ENCODE results near the gene CGRRF1.

CGRRF1 gene, protein sequence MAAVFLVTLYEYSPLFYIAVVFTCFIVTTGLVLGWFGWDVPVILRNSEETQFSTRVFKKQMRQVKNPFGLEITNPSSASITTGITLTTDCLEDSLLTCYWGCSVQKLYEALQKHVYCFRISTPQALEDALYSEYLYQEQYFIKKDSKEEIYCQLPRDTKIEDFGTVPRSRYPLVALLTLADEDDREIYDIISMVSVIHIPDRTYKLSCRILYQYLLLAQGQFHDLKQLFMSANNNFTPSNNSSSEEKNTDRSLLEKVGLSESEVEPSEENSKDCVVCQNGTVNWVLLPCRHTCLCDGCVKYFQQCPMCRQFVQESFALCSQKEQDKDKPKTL

DNA sequence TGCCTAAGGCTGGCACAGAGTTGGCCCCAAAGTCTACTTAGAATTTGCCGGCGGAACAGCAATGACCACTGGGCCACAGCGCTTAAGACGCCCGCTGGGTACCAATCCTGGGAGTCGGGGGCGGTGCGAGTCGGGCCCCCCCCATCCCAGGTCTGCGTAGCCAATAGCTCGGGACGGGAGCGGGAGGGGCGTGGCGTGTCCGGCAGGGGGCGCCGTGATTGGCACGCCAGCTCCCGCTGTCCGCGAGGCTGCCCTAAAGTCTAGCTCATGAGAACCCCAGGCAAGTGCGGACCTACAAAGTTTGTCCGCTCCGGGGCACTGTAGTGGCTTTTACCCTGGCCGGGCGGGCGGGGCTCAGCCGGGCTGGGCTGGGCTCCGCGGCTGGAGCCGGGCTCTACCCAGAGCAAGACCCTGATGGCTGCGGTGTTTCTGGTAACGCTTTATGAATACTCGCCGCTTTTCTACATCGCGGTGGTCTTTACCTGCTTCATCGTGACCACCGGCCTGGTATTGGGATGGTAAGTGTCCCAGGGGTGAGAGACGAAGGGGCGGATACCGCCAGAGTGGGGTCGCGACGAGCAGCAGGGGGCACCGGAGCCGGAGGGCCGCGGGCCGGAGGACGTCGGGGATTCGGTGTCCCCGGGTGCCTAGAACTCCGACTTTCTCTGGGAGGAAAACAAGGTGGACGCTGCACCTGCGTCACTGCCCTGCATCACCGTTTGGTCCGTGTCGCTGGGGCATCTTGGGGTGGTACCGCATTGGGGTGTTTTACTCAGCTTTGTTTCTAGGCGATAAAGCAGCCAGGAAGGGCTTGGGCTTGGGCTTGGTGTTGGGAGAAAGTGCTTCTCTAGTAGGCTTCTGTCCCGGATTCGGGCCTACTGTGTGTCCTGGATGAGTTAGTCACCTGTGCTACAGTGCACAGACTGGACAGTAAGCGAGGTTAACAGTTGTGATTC lies at the start of gene CGRRF1:
TSS of gene CGRRF1 (plus strand) at position 361 of the 956 bp plus-strand sequence. CDS start at position 415, 54 bp downstream.
- DNase-seq (ENCODE audit: low read depth, low spot score), result peak; percentile 91

DNA sequence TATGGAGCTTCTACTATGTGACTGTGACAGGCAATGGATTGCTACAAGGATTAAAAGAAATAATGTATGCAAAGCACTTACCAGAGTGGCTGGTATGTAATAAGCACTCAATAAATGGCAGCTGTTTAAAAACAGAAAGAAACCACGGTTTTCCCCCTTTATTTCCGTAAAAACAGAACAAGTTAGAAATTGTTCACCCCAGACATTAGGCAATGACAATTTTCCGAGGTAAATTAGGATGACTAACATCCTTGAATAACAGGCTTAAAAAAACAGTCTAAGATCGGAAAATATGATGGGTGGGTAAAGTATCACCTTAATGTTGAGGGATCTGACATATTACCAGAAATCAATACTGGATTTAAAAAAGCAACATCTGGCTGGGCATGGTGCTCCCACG lies 47.7 kb upstream of the CGRRF1 start:
- no peak for DNase-seq (ENCODE audit: low read depth, low spot score)

DNA sequence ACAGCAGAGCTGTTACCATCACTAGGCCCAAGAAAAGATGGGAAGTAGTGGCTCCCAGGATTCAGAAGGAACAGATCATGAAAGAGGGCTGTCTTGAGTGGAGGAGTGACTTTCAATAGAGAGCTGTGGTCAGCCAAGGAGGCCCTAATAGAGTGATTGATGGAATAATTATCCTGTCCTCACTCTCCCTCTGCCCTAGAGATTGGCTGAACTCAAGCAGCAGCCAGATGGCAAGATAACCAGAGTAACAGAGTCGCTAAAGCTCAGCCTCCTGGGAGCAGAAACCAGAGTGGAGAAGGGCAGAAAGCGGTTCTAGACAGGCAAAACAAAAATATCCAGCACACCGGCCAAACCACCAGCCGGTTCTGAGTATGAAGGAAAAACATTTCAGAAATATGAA lies 44.1 kb upstream of the CGRRF1 start:
- no peak for DNase-seq (ENCODE audit: low read depth, low spot score)

DNA sequence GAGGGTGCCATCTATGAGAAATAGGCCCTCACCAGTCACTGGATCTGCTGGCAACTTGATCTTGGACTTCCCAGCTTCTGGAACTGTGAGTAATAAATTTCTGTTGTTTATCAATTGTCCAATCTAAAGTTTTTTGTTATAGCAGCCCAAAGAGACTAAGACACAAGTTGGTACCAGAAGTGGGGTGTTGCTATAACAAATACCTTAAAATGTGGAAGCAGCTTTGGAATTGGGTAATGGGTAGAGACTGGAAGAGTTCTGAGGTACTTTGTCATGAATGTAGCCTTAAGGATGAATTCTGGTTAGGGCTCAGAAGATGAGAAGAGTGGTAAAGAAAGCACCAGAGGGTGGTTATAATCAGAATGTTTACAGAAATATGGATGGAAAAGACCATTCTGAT lies 42.4 kb upstream of the CGRRF1 start:
- no peak for DNase-seq (ENCODE audit: low read depth, low spot score)

DNA sequence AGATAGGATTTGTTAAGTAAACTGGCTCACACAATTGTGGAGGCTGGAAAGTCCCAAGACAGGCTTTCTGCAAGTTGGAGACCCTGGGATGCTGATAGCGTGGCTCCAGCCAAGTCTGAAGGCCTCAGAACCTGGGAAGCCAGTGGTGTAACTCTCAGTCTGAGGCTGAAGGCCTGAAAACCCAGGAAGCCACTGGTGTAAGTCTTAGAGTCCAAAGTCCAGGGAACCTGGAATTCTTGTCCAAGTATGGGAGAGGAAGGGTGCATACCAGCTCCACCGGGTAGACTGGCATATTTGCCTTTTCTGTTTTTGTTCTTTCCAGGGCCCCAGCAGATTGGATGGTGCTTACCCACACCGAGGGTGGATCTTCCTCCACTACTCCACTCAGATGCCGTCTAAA lies 39.0 kb upstream of the CGRRF1 start:
- DNase-seq (ENCODE audit: low read depth, low spot score), result no peak

DNA sequence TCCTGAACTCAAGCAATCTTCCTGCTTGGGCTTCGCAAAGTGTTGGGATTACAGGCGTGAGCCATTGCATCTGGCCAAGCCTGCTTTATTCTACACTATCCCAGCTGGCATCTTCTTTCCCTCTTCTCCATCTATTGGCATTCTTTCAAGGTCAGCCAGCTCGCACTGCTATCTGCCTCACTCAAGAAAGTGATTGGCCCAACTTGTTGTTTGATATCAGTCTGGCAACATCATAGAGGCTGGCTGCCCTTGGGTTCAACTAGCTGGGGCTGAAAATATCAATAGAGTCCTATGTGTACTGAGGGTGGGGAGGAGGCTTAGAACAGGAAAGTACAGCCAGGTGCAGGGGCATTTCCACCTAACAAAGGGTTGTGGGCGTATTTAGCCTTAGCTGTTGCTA lies 38.1 kb upstream of the CGRRF1 start:
- no peak for DNase-seq (ENCODE audit: low read depth, low spot score)

DNA sequence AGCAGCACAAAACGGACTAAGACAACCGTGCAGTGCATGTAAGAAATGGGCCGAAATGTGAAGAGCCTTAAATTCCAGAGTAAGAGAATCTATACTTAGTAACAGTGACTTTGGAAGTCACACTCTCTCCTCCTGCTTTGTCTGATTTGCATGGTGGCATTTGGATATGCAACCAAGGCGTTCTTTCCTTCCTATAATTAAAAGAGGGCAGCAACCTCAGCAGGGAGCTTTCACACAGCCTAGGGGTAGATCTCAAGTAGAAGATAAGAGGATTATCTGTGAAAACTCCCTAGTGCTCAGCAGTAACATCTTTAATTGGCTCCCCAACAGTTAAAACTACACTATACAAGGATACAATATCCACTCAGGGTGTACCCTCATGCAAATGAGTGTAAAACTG lies 37.4 kb upstream of the CGRRF1 start:
- no peak for DNase-seq (ENCODE audit: low read depth, low spot score)

DNA sequence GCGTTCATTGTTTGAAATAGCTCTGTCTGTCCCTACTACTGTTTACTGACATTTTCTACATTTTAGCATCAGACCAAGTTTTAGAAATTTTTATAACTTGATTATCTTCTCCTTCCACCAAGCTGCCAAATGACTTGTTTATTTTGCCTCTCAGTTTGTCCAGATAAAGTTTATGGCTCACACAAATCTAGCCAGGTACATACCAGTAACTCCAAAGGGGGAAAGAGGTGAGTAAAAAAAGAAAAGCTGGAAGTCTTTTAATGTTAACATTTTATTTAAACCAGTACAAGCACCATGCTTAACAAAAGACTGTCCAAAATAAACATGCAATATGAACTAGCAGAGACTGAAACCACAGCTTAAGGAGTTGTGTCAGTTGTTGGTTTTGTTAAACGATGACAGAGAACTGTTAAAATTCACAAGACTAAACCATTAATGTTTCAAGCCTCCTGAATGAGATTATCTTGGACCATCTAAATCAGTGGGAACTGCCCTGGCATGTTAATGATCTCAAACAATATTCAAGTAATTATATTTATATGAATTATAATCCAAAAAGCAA lies 35.4 kb upstream of the CGRRF1 start:
- no peak for DNase-seq (ENCODE audit: low read depth, low spot score)

DNA sequence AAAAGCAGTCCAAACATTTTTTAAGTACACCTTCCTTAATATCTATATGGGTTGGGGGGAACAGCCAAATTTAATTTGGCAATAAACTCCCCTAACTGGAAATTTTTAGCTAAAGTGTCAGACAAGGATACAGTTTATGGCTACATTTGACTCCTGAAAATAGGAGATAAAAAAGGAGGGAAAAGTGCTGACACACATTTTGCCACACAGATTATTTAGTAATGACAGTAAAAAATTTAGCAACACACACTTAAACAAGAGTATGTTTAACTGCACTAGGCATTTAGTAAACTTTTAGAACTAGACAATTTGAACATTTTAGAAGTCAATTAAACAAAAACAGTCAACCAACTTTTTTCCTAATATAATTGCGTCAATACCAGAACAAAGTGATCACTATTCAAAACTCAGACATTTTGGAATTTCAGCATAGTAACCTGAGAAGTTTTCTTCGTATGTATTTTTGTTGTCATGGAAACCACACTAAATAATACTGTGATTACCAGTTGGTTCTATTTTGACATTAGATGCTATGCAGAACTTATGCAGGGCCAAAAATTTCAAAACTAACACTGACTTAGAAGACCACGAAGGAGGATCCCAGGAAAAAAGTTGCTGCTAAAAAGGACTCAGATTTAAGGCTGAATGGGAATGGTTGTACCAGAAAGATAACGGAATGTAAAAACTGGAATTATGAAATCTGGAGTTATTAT lies 34.4 kb upstream of the CGRRF1 start:
- no peak for DNase-seq (ENCODE audit: low read depth, low spot score)

DNA sequence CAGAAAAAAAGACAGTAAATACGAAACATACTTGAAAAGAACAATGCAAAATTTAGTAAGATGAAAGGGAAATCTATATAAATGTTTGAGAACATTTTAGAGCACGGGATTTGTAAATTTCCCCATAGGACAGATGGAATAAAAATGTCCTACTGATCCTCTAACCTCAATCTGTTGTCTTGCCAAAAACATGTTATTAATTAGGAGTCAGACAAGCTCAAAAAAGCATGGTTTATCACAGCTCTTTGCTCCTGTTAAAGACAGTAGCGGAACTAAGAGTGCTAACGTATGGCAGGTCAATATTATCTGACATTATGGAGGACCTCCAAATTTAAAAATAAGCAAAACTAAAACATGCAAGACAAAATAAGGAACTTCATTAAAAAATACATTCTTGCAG lies 33.8 kb upstream of the CGRRF1 start:
- no peak for DNase-seq (ENCODE audit: low read depth, low spot score)

DNA sequence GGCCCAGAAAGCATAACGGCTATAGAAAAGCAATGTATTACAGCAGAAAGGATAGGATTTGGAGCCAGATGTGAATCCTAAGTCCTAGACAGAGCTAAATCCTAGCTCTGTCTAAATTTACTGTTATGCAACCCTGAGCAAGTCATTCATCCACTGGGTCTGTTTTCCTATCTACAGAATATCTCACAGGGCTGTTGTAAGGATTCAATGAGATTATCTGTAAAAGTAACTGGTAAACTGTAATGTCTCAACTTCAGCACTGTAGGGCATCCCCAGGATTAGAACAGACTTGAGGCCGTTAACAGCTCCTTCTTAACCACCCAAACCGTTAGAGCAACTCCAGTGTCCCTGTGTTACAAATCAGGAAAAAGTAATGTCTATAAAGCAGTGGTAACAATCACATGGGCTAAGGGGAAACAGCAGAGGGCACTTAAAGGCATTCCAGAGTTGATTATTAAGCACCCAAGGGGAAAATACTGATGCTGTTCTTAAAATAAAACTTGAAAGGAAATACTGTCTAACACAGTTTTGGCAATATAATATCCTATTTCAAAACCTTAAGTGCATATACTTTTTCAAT lies 31.0 kb upstream of the CGRRF1 start:
- no peak for DNase-seq (ENCODE audit: low read depth, low spot score)

DNA sequence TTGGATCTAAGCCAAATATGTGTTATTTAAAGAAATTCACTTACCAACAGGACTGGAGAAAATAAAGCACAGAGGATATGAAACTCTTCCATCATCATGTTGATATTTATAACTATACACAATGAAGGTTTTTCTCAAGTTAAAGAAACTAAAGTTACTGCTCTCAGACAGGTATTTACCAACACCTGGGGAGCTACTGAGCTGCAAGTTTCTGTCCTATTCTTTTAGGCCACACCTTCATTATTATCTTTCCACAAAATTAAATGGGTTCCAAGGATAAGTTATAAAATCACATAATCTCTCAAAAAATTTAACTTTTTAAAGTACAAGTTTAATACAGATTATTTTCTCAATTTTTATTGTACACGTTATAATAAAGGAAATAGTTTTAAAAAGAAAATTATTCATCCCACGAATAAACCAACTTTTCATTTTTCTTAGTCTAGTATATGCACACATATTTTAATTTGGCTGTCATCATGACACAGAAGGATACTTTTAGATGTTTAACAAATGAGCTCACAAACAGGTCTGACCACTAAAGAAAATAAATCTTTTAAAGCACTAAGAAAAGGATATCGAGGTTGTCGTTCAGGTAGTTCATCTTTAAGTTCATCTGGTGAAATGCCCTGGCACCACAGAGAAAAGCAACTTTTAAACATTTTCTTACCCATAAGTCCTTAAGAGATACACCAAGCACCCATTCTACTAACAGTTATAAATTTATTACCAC lies 28.7 kb upstream of the CGRRF1 start:
- DNase-seq (ENCODE audit: low read depth, low spot score), result no peak

DNA sequence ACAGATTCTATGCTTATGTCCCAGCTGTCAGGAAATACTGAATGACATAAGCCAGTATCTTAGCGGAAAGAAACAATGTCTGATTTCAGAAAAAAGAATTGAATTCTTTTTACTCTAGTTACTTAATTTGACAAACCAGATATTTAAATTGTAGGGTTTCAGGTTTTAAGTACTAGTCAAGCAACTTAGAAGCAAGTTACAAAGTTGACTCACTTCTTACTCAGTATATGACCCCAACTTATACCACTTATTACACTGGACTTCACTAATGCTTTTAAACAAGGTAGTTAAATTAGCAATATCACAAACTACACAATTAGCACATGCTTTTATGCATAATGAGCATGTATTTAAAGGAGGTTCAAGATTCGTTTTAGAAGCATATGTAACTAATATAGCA lies 28.0 kb upstream of the CGRRF1 start:
- DNase-seq (ENCODE audit: low read depth, low spot score), result no peak

DNA sequence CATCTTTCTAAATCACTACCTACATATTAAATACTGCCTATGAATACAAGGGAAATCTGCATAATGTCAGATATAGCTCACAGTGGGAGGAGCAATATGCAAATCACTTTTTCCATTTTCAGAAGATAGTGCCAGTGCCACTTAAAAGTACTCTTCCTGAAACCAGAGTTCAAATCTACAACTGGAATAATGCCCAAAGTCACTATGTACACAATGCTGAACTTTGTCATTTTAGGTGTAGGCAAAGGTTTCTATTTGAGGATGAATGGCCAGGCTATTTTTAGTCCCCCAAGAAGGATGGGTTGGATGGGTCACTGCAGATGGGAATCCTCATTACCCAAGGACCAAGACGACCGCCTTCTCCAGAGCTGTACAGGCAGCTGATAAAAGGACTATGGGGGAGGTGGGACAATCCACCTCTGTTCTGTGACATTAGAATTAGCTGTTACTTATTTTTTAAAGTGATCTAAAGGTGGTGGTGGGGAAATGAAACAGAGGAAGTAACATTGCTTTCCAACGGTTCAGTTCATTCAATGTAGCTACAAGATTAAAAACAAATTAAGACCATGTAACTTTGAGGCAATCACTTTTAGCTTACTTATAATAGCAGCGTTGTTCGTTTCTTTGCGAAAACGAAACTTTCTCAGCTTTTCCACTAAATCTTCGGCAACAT lies 26.5 kb upstream of the CGRRF1 start:
- no peak for DNase-seq (ENCODE audit: low read depth, low spot score)

DNA sequence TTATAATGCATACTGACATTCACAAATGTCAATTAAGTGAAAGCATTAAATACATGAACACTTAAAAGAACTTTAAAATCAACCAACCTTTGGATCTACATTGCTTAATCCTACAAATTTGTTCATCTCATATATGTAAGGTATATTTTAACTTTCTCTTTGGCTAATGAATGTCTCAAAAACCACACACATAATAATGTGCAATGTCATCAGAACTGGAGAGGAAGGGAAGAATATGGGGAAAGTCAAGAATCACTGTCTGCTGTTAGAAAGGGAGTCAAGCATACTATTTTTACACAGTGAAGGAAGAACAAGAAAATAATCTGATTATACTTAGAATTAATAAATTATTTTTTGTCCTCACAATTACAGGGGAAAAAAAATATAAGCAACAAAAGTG lies 25.9 kb upstream of the CGRRF1 start:
- DNase-seq (ENCODE audit: low read depth, low spot score), result no peak

DNA sequence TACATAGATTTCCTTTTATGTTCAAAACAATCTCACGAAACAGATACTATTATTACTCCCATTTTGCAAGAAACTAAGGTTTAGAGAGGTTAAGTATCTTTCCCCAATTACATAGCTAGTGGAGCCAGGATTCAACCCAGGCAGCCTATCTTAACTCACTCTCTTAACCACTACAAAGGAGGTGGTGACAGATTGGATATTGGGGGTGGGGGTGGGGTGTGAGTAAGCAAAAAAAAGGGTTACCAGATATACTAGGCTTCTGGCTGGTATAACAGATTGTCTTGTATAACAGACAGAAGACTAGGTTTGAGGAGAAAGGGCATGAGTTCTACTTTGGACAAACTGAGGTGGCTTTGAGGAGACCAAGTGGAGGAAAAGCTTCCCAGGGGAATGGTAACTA lies 23.0 kb upstream of the CGRRF1 start:
- no peak for DNase-seq (ENCODE audit: low read depth, low spot score)

DNA sequence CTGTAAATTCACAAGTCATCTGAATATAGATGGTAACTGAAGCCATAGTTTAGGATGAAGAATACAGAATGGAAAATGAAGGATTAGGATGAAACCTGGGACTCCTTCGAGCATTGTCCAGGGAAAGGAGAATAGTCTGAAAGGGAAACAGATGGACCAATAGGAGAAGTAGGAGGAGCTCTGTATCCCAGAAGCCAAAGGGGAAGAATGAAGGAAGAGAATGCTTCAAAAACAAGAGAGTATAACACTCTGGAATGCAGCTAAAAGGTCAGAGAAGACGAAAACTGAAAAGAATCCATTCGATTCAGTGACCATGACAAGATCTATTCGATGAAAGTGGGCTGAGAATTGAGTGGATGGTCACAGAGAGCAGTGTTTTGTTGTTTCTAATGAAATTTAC lies 21.9 kb upstream of the CGRRF1 start:
- no peak for DNase-seq (ENCODE audit: low read depth, low spot score)

DNA sequence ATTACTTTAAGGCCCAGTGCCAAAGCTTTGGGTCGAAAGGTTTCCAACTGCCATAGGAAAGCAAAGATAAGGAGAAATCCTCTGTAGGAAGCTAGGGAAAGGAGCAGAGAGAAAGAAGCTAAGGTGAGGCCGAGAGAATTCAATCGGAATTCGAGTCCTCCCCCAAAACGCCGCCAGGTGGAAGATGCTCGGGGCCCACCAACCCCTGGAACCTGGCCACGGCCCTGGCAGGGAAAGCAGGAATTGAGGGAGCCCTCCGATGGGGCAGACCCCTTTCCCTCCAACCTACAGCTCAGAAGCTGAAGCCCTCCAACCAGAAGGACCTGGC lies 21.4 kb upstream of the CGRRF1 start:
- DNase-seq (ENCODE audit: low read depth, low spot score), result no peak

DNA sequence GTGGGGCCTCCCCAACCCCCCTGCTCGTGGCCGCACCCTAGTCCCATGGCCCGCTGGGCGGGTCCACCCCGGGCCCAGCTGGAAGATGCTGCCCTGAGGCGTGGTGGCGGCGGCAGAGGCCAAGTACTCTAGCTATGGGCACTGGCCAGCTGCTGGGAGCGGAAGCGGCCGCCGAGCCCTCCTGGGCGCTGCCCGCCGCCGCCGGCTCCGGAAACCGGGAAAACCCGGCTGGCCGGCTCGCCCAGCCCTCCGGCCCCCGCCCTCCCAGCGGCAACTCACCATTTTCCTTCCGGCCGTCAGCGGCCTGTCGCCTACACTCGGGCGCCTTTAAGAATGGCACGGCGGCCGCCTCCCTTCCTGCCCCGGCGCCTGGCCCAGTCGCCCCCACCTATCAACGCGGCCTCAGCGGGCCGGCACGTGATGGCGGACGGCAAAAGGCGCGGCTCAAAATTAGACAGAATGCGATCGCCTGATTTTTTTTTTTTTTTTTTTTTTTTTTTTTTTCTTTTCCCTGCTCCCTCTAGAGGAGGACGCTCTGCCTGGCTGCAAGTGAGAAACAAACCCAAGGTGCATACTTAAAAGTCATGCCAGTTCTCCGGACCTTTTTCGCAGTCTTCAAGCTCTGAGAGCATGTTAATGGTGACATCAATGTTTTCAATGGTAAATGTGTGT lies 20.9 kb upstream of the CGRRF1 start, which contains the start of gene GMFB:
TSS of gene GMFB (minus strand) at position 335 of the 672 bp plus-strand sequence. CDS start at position 282, 53 bp downstream.
- DNase-seq (ENCODE audit: low read depth, low spot score), result no peak

DNA sequence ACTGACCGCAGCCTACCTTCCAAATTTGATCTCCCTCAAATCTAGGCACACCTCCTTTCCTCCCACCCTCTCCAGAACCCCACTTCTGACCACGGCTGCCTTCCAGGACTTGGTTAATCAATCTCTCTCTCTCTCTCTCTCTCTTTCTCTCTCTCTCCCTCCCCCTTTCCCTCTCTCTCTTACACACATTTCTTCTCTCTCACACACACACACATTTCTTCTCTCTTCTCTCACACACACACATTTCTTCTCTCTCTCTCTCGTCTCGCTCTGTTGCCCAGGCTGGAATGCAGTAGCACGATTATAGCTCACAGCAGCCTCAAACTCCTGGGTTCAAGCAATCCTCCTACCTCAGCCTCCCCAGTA lies 20.4 kb upstream of the CGRRF1 start:
- DNase-seq (ENCODE audit: low read depth, low spot score), result no peak
